ENCODE measurements around the gene CCDC88A. TPM values are rescaled to one million over a fixed set of nuclear protein-coding genes. Genes with fewer than 3 reads are reported as not detected.
"Not testable (repeated sequence)": the region's sequence is repeated elsewhere in the genome, so short reads cannot be mapped to it uniquely, and the experiment has no call there.

The CCDC88A gene
- total RNA-seq, 1 experiment from 2014 or later = 60.8 TPM

DNA sequence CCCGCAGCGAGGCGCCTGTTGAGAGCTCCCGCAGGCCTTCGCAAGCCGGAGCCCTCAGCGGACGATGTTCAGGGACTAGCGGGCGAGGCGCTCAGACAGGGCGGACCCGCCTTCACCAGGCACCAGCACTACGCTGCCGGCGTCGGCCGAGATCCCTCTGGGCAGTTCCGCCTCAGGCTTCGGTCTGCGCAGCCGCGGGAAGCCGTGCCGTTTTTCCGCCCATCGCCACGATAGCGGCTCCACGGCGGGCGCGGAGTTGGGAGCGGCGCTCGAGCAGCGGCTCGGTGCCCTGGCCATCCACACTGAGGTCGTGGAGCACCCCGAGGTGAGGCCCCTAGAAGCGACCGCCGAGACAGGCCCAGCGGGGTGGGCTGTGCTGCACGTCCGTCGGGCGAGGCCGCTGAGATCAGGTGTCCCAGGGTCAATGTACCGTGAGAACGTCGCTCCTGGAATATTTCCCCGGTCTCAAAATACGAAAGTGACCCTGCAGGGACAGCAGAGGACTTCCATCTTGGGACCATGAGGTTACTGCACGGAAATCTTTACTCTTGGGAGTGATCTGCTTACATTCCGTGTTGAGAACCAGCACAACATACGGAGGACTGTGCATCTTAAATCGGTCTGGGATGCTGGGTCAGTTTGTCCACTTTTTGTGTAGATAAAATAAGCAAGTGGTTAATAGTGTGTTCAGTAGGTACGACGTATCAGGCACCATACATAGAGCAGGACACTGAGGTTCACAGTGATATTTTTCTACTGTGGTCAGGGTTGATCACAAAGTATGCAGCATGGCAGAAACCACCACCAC is 137.3 kb downstream of the CCDC88A start:
- intact Hi-C loops (cut with micrococcal nuclease) = no loop called here
- no peak for TF ChIP-seq CTCF (IDR thresholded peaks at IDR 0.05; ENCODE audit: unreplicated experiment)
- Mint-ChIP-seq H3K36me3 (ENCODE audit: insufficient read depth, unreplicated experiment) (peaks cover 8% of the 10 kb centered on the region), H3K27ac (ENCODE audit: low read depth, unreplicated experiment) (peak overlapping the region; percentile 61), H3K9me3 (ENCODE audit: unreplicated experiment) (no peaks in the 10 kb centered on the region), H3K27me3 (ENCODE audit: insufficient read depth, unreplicated experiment) (no peaks in the 10 kb centered on the region), H3K4me1 (ENCODE audit: insufficient read depth, unreplicated experiment) (no peaks in the 10 kb centered on the region), H3K4me3 (ENCODE audit: unreplicated experiment) (peak overlapping the region; percentile 53)
- ChIA-PET CTCF (no interaction called here), POLR2A (interaction anchor here (2.1 to 2.2 kb wide), 2 partner anchors 14 to 238 kb away, joined by 7 to 9 read pairs; partner anchors contain the start of genes CFAP36 and MTIF2)
- no peak for DNase-seq (ENCODE audit: unreplicated experiment)
- no TSS peak for BruUV-seq (replicated peaks)

- BruUV-seq (replicated peaks); H3K4me3 Mint-ChIP-seq (ENCODE audit: unreplicated experiment); H3K36me3 Mint-ChIP-seq (ENCODE audit: insufficient read depth, unreplicated experiment); H3K4me1 Mint-ChIP-seq (ENCODE audit: insufficient read depth, unreplicated experiment); H3K27ac Mint-ChIP-seq (ENCODE audit: low read depth, unreplicated experiment); H3K27me3 Mint-ChIP-seq (ENCODE audit: insufficient read depth, unreplicated experiment); intact Hi-C loops (cut with micrococcal nuclease); H3K9me3 Mint-ChIP-seq (ENCODE audit: unreplicated experiment); DNase-seq (ENCODE audit: unreplicated experiment): not testable (repeated sequence)
- ChIA-PET CTCF (interaction anchor here (0.6 to 0.9 kb wide), 4 partner anchors 30 to 373 kb away, joined by 3 to 4 read pairs (median 4); no protein-coding TSS in a partner anchor), POLR2A (interaction anchor here (1.0 to 2.2 kb wide), 4 partner anchors 11 to 239 kb away, joined by 3 to 9 read pairs (median 5); partner anchors contain the start of genes CFAP36 and MTIF2)
Measured at GRCh38 chr2:55280851-55281546, 138.7 kb downstream of the CCDC88A start.

GRCh38 chr2:55279859-55280424 is 139.7 kb downstream of the CCDC88A start:
- H3K4me3 Mint-ChIP-seq (ENCODE audit: unreplicated experiment); DNase-seq (ENCODE audit: unreplicated experiment): not testable (repeated sequence)

GRCh38 chr2:55279214-55279835 is 140.3 kb downstream of the CCDC88A start:
- POLR2A ChIA-PET; DNase-seq (ENCODE audit: unreplicated experiment); H3K36me3 Mint-ChIP-seq (ENCODE audit: insufficient read depth, unreplicated experiment): not testable (repeated sequence)

More at GRCh38 chr2:55279859-55280424, 139.7 kb downstream of the CCDC88A start:
- intact Hi-C loops (cut with micrococcal nuclease); H3K9me3 Mint-ChIP-seq (ENCODE audit: unreplicated experiment); CTCF ChIA-PET; H3K27me3 Mint-ChIP-seq (ENCODE audit: insufficient read depth, unreplicated experiment); H3K27ac Mint-ChIP-seq (ENCODE audit: low read depth, unreplicated experiment); H3K4me1 Mint-ChIP-seq (ENCODE audit: insufficient read depth, unreplicated experiment); H3K36me3 Mint-ChIP-seq (ENCODE audit: insufficient read depth, unreplicated experiment); BruUV-seq (replicated peaks): not testable (repeated sequence)
- POLR2A ChIA-PET = interaction anchor here (1.4 to 2.2 kb wide), 3 partner anchors 10 to 240 kb away, joined by 3 to 9 read pairs (median 7); partner anchors contain the start of genes CFAP36 and MTIF2

DNA sequence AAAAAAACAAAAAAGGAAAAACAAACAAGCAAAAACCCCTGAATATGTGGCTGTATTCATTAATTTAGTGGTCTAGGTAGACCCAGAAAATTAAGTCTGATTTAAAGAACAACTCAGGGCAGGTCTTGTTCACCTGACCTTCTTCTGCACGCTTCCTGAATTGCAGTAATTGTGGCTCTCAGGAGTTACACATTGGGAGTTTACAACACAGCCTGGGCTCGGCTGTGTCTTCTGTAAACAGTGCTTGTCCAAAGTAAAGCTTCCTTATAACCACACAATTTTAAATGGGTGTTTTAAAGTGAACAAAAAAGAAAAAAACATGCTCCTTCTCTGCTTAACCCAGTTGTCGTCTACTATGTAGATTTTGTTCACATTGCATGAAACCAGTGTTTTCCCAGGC is 142.3 kb downstream of the CCDC88A start:
- DNase-seq (ENCODE audit: unreplicated experiment) = no peak
- H3K9me3 Mint-ChIP-seq (ENCODE audit: unreplicated experiment) = no peaks in the 10 kb centered on the region
- no peak for TF ChIP-seq CTCF (IDR thresholded peaks at IDR 0.05; ENCODE audit: unreplicated experiment)
- ChIA-PET CTCF (no interaction called here), POLR2A (interaction anchor here (1.5 kb wide), 1 partner anchor 242 kb away, joined by 4 read pairs; the partner anchor contains the start of gene CFAP36)
- no peaks in the 10 kb centered on the region for H3K4me1 Mint-ChIP-seq (ENCODE audit: insufficient read depth, unreplicated experiment)
- no peaks in the 10 kb centered on the region for H3K27me3 Mint-ChIP-seq (ENCODE audit: insufficient read depth, unreplicated experiment)
- H3K36me3 Mint-ChIP-seq (ENCODE audit: insufficient read depth, unreplicated experiment) = no peaks in the 10 kb centered on the region
- H3K4me3 Mint-ChIP-seq (ENCODE audit: unreplicated experiment) = no peak overlapping the region
- BruUV-seq (replicated peaks) = no TSS peak
- no peak overlapping the region for H3K27ac Mint-ChIP-seq (ENCODE audit: low read depth, unreplicated experiment)
- intact Hi-C loops (cut with micrococcal nuclease) = no loop called here

More at GRCh38 chr2:55279214-55279835, 140.3 kb downstream of the CCDC88A start:
- H3K4me3 Mint-ChIP-seq (ENCODE audit: unreplicated experiment); H3K4me1 Mint-ChIP-seq (ENCODE audit: insufficient read depth, unreplicated experiment); intact Hi-C loops (cut with micrococcal nuclease); H3K27ac Mint-ChIP-seq (ENCODE audit: low read depth, unreplicated experiment); H3K9me3 Mint-ChIP-seq (ENCODE audit: unreplicated experiment); H3K27me3 Mint-ChIP-seq (ENCODE audit: insufficient read depth, unreplicated experiment); BruUV-seq (replicated peaks); CTCF ChIA-PET: not testable (repeated sequence)

- intact Hi-C loops (cut with micrococcal nuclease); DNase-seq (ENCODE audit: unreplicated experiment); POLR2A ChIA-PET; H3K4me3 Mint-ChIP-seq (ENCODE audit: unreplicated experiment); H3K36me3 Mint-ChIP-seq (ENCODE audit: insufficient read depth, unreplicated experiment); BruUV-seq (replicated peaks); H3K27ac Mint-ChIP-seq (ENCODE audit: low read depth, unreplicated experiment); H3K9me3 Mint-ChIP-seq (ENCODE audit: unreplicated experiment); H3K4me1 Mint-ChIP-seq (ENCODE audit: insufficient read depth, unreplicated experiment); H3K27me3 Mint-ChIP-seq (ENCODE audit: insufficient read depth, unreplicated experiment): not testable (repeated sequence)
- CTCF ChIA-PET = interaction anchor here (0.6 to 1.0 kb wide), 2 partner anchors 10 to 268 kb away, joined by 3 to 6 read pairs; no protein-coding TSS in a partner anchor
Measured at GRCh38 chr2:55274346-55274745, 145.3 kb downstream of the CCDC88A start.

Data from MCF 10A (cell line).